Kidney (tissue), 14 donors: ENCODE measurements around the gene ZMYM2. TPM values are rescaled to one million over a fixed set of nuclear protein-coding genes. Genes with fewer than 3 reads are reported as not detected.

Experiments
- DNase-seq, 5 donors: peaks; one replicate each; pipeline ENCODE4 v3.0.0-alpha.2; 2013 to 2020
- FAIRE-seq: peaks from 2 replicates; lab custom pipeline; 2012; peaks lifted over from hg19 to GRCh38; lab: Jason Lieb, UNC
- H3K27ac ChIP-seq, 2 donors: one replicate each; pipeline ENCODE4 v1.7.0; 2013; ENCODE audit warnings: low read depth in 2 of 2, low read length in 2 of 2, inconsistent platforms in 1 of 2
- H3K27me3 ChIP-seq: one replicate; pipeline ENCODE4 v1.7.1; 2013; ENCODE audit warnings: low read length, inconsistent platforms; ENCODE audit not compliant: control insufficient read depth, insufficient read depth
- H3K36me3 ChIP-seq, 3 donors: one replicate each; pipeline versions ENCODE4 v1.7.0 to v1.7.1; 2013; ENCODE audit warnings: low read length in 3 of 3, control low read depth in 1 of 3, inconsistent platforms in 1 of 3; ENCODE audit not compliant: insufficient read depth in 3 of 3, control insufficient read depth in 2 of 3
- H3K4me1 ChIP-seq, 3 donors: one replicate each; pipeline versions ENCODE4 v1.7.0 to v1.7.1; 2013; ENCODE audit warnings: low read length in 3 of 3, inconsistent platforms in 1 of 3, low read depth in 1 of 3; ENCODE audit not compliant: control insufficient read depth in 2 of 3, insufficient read depth in 2 of 3
- H3K4me3 ChIP-seq, 3 donors: one replicate each; pipeline versions ENCODE4 v1.7.0 to v1.8.1; 2013; ENCODE audit warnings: low read length in 3 of 3, control low read depth in 1 of 3, inconsistent platforms in 1 of 3
- H3K9ac ChIP-seq, 3 donors: one replicate each; pipeline versions ENCODE4 v1.7.0 to v1.7.1; 2013; ENCODE audit warnings: low read length in 3 of 3, control low read depth in 1 of 3, inconsistent platforms in 1 of 3
- H3K9me3 ChIP-seq, 3 donors: one replicate each; pipeline versions ENCODE4 v1.7.0 to v1.7.1; 2013; ENCODE audit warnings: low read length in 3 of 3, control low read depth in 1 of 3, inconsistent platforms in 1 of 3; ENCODE audit not compliant: control insufficient read depth in 2 of 3, insufficient read depth in 1 of 3
- intact Hi-C: fragments of 100-400 bp; cut with DNase I; formaldehyde crosslinking; loops from one replicate; pipeline ENCODE4 v1.11.1; 2022
- polyA plus RNA-seq: library from polyadenylated mRNA; stranded (reverse); fragments of 350-450 nt; fragmentation: Illumina TruSeq; extraction: RNeasy Lipid Tissue Mini Kit (QIAGEN cat#74804); gene quantifications from one replicate; pipeline ENCODE4 v1.2.3, GENCODE V29; 2014; ENCODE audit warnings: low read depth, low replicate concordance; ENCODE audit not compliant: insufficient read depth
- total RNA-seq: library from RNA; stranded (reverse); fragmentation: NEBNext Ultra II Directional; extraction: Animal tissue kit (Norgen Biotek cat#: 25700); gene quantifications from one replicate; pipeline ENCODE4 v1.2.1, GENCODE V29; 2021
- TF ChIP-seq, protein P1 (sequence below): IDR thresholded peaks from 3 replicates; pipeline ENCODE4 v1.5.1; 2012; ENCODE audit warnings: mild to moderate bottlenecking, moderate library complexity, borderline replicate concordance; ENCODE audit not compliant: insufficient read depth; ENCODE audit errors: extremely low read depth
- donor health status: control.
- donor health status: control.
- donor health status: control.
- donor health status: control.
- donor health status: control.
- donor health status: DM: yes; HTN: yes; CAD: no.
- donor health status: Normal renal cell carcinoma (clear cell type).

Gene ZMYM2
- total and polyA plus RNA-seq, 2 donors from 2014 or later = 22.7 to 81.3 TPM

DNA sequence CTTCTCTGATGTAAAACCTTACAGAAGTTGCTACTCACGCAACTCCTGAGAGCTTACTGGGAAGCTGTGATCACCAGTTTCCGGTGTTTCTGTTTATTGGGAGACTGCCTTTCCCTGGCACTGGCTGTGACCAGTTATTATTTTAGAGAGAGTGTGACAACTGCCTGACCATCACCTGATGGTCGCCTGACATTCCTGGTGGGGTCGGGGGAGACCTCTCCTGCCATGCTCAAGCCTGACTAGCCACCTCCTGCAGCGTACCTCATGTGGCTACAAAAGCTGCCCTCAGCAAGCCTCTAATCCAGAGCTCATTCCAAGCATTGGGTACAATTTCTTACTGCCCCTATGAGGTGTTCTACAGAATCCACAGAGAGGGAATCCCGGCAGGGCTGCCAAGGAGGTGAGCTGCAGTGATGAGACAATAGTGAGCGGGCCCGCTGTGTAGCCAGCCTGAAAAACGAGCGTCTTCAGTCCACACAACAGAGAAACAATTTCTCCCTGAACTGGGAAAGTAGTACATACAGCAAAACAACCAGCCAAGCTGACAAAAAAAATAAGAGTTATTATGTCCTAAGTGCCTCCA, 173.6 kb downstream of the ZMYM2 start:
- Histone ChIP-seq H3K9me3 (no peaks in the 10 kb centered on the region), H3K27me3 (peaks cover 5% of the 10 kb centered on the region), H3K9ac (no peak overlapping the region), H3K27ac (no peak overlapping the region), H3K4me1 (peaks cover 0 to 4% (median 0%) of the 10 kb centered on the region in 3 donors), H3K36me3 (no peaks in the 10 kb centered on the region), H3K4me3 (no peak overlapping the region)
- FAIRE-seq (no peak), DNase-seq (peak in 1 of 5 donors; percentile 16)
- TF ChIP-seq, protein P1, sequence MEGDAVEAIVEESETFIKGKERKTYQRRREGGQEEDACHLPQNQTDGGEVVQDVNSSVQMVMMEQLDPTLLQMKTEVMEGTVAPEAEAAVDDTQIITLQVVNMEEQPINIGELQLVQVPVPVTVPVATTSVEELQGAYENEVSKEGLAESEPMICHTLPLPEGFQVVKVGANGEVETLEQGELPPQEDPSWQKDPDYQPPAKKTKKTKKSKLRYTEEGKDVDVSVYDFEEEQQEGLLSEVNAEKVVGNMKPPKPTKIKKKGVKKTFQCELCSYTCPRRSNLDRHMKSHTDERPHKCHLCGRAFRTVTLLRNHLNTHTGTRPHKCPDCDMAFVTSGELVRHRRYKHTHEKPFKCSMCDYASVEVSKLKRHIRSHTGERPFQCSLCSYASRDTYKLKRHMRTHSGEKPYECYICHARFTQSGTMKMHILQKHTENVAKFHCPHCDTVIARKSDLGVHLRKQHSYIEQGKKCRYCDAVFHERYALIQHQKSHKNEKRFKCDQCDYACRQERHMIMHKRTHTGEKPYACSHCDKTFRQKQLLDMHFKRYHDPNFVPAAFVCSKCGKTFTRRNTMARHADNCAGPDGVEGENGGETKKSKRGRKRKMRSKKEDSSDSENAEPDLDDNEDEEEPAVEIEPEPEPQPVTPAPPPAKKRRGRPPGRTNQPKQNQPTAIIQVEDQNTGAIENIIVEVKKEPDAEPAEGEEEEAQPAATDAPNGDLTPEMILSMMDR = no peak
- intact Hi-C loops = no loop called here

GRCh38 chr13:20134732-20135131, 176.2 kb downstream of the ZMYM2 start:
- intact Hi-C loops = no loop called here
- H3K36me3 ChIP-seq = no peaks in the 10 kb centered on the region
- peak in 1 of 5 donors; percentile 9 for DNase-seq
- no peak overlapping the region for H3K27ac ChIP-seq
- TF ChIP-seq, protein P1 = no peak
- no peak for FAIRE-seq
- H3K9me3 ChIP-seq = no peaks in the 10 kb centered on the region
- H3K27me3 ChIP-seq = peaks cover 5% of the 10 kb centered on the region
- no peak overlapping the region for H3K4me3 ChIP-seq
- no peaks in the 10 kb centered on the region for H3K4me1 ChIP-seq
- no peak overlapping the region for H3K9ac ChIP-seq

- no peaks in the 10 kb centered on the region for H3K36me3 ChIP-seq
- peaks cover 4% of the 10 kb centered on the region for H3K27me3 ChIP-seq
- DNase-seq (peak in 4 of 5 donors; percentile 35 to 71 (median 61)), FAIRE-seq (no peak)
- intact Hi-C loops = no loop called here
- TF ChIP-seq, protein P1 = peak; percentile 38
- H3K4me1 ChIP-seq = no peaks in the 10 kb centered on the region
- H3K9ac ChIP-seq = no peak overlapping the region
- no peaks in the 10 kb centered on the region for H3K9me3 ChIP-seq
- H3K27ac ChIP-seq = no peak overlapping the region
- no peak overlapping the region for H3K4me3 ChIP-seq
Observed at GRCh38 chr13:20136781-20137703, 178.5 kb downstream of the ZMYM2 start.
